Endothelial cell (in vitro differentiated cells): Measurements from ENCODE around the gene ZCCHC9. TPM values are rescaled to one million over a fixed set of nuclear protein-coding genes. Genes with fewer than 3 reads are reported as not detected.

Experiments used
- DNase-seq: peaks from one replicate; pipeline ENCODE4 v3.0.0; 2021; ENCODE audit warnings: low spot score
- H3K27ac Mint-ChIP-seq: one replicate; pipeline ENCODE4 v1.8.0; 2021; ENCODE audit warnings: mixed read lengths, inconsistent platforms; ENCODE audit not compliant: unreplicated experiment
- H3K27me3 Mint-ChIP-seq: one replicate; pipeline ENCODE4 v1.8.0; 2021; ENCODE audit warnings: mild to moderate bottlenecking, moderate library complexity, mixed read lengths, inconsistent platforms; ENCODE audit not compliant: unreplicated experiment
- H3K36me3 Mint-ChIP-seq: one replicate; pipeline ENCODE4 v1.8.0; 2021; ENCODE audit warnings: mild to moderate bottlenecking, low read depth, mixed read lengths, inconsistent platforms; ENCODE audit not compliant: unreplicated experiment
- H3K4me1 Mint-ChIP-seq: one replicate; pipeline ENCODE4 v1.8.0; 2021; ENCODE audit warnings: mild to moderate bottlenecking, mixed read lengths, inconsistent platforms; ENCODE audit not compliant: unreplicated experiment
- H3K4me3 Mint-ChIP-seq: one replicate; pipeline ENCODE4 v1.8.0; 2021; ENCODE audit warnings: mild to moderate bottlenecking, mixed read lengths, inconsistent platforms; ENCODE audit not compliant: unreplicated experiment
- H3K9me3 Mint-ChIP-seq: one replicate; pipeline ENCODE4 v1.8.0; 2021; ENCODE audit warnings: mixed read lengths, inconsistent platforms; ENCODE audit not compliant: unreplicated experiment
- total RNA-seq: library from RNA; stranded (reverse); fragmentation: NEBNext Ultra II Directional; extraction: Animal tissue kit (Norgen Biotek cat#: 25700); gene quantifications from one replicate; pipeline ENCODE4 v1.2.1, GENCODE V29; 2021; ENCODE audit not compliant: unreplicated experiment
- TF ChIP-seq, protein P1 (sequence below): fragments of 200-600 bp; sonication (generic); IDR thresholded peaks from one replicate; pipeline ENCODE4 v1.5.0; 2021; ENCODE audit warnings: antibody characterized with exemption; ENCODE audit not compliant: unreplicated experiment

The ZCCHC9 gene
- total RNA-seq, 1 donor from 2014 or later, result 21.7 TPM

GRCh38 chr5:81360640-81361039, 59.3 kb downstream of the ZCCHC9 start:
- Mint-ChIP-seq H3K36me3 (no peaks in the 10 kb centered on the region), H3K27me3 (no peaks in the 10 kb centered on the region), H3K4me3 (no peak overlapping the region), H3K9me3 (no peaks in the 10 kb centered on the region), H3K4me1 (peaks cover 3% of the 10 kb centered on the region), H3K27ac (no peak overlapping the region)
- TF ChIP-seq, protein P1, sequence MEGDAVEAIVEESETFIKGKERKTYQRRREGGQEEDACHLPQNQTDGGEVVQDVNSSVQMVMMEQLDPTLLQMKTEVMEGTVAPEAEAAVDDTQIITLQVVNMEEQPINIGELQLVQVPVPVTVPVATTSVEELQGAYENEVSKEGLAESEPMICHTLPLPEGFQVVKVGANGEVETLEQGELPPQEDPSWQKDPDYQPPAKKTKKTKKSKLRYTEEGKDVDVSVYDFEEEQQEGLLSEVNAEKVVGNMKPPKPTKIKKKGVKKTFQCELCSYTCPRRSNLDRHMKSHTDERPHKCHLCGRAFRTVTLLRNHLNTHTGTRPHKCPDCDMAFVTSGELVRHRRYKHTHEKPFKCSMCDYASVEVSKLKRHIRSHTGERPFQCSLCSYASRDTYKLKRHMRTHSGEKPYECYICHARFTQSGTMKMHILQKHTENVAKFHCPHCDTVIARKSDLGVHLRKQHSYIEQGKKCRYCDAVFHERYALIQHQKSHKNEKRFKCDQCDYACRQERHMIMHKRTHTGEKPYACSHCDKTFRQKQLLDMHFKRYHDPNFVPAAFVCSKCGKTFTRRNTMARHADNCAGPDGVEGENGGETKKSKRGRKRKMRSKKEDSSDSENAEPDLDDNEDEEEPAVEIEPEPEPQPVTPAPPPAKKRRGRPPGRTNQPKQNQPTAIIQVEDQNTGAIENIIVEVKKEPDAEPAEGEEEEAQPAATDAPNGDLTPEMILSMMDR, result no peak
- no peak for DNase-seq

DNA sequence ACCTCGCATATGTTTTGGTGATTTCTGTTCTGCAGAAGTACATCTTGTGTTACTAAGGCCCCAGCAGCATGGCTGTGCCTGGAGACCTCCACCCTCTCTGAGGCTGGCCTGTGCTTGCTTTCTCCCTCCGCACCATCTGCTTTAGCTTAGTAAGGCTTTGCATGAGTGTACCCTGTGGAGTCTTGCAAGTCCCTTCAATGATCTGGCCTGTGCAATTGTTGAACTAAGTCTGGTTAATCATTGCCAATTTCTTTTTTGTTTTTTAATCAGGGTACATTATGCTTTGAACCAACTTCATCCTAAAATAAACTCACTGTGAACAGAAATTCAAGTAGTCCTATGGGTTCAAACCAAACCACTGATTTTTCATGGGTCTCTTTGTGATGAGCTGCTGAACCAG, 60.2 kb downstream of the ZCCHC9 start:
- Mint-ChIP-seq H3K4me1 (peaks cover 3% of the 10 kb centered on the region), H3K27me3 (no peaks in the 10 kb centered on the region), H3K9me3 (no peaks in the 10 kb centered on the region), H3K36me3 (no peaks in the 10 kb centered on the region), H3K4me3 (no peak overlapping the region), H3K27ac (no peak overlapping the region)
- TF ChIP-seq, protein P1, result no peak
- DNase-seq, result no peak

Other genes starting within 250 kb of the ZCCHC9 start
- gene CKMT2, start 68.3 kb upstream of the ZCCHC9 start, total RNA-seq, result 0.18 TPM
- gene ACOT12, start 92.5 kb downstream of the ZCCHC9 start, total RNA-seq, result not detected